ENCODE data around the gene RAB17.

DNA sequence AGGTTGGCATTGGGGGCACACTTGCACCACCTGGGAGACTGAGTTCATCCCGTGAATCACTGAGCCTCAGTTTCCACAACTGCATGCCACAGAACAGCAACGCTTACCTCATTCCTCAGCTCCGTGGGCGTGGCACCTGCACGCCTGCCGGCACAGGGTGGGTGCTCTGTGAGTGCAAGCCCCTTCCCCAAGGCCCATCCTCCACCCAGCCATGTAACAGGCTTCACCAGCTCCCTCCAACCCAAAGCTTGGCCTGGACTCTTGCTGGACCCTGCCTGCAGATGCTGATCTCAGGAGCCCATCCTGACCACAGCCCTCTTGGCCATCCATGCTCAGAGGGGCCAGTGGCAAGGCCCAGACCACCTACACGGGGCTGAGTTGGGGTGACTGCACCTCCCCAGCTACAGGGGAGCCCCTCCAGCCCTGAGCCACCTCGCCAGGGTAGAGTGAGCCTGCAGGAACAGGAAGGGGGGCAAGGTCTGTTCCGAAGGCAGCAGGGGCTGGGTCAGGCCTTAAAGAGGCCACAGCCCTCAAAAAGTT is 22.3 kb downstream of the RAB17 start:
- no peak for TF ChIP-seq CTCF (IDR thresholded peaks at IDR 0.05)
- no peak for TF ChIP-seq POLR2A (IDR thresholded peaks at IDR 0.05)

Measured in thyroid gland (tissue), 4 donors.